ACHN (cell line): Measurements from ENCODE around the gene ZP1.
"Not testable (repeated sequence)": the region's sequence is repeated elsewhere in the genome, so short reads cannot be mapped to it uniquely, and the experiment has no call there.

Source experiments
- DNase-seq: peaks from one replicate; pipeline ENCODE4 v3.0.0-alpha.2; 2015
- in situ Hi-C: cut with HindIII; loops from 2 replicates; pipeline ENCODE4 v1.10.0; 2017; ENCODE audit warnings: low sequenced_read_pairs, low pct_ligation_motif_present, low pct_unique_long_range_greater_than_20kb

ZP1 gene, protein sequence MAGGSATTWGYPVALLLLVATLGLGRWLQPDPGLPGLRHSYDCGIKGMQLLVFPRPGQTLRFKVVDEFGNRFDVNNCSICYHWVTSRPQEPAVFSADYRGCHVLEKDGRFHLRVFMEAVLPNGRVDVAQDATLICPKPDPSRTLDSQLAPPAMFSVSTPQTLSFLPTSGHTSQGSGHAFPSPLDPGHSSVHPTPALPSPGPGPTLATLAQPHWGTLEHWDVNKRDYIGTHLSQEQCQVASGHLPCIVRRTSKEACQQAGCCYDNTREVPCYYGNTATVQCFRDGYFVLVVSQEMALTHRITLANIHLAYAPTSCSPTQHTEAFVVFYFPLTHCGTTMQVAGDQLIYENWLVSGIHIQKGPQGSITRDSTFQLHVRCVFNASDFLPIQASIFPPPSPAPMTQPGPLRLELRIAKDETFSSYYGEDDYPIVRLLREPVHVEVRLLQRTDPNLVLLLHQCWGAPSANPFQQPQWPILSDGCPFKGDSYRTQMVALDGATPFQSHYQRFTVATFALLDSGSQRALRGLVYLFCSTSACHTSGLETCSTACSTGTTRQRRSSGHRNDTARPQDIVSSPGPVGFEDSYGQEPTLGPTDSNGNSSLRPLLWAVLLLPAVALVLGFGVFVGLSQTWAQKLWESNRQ

DNA sequence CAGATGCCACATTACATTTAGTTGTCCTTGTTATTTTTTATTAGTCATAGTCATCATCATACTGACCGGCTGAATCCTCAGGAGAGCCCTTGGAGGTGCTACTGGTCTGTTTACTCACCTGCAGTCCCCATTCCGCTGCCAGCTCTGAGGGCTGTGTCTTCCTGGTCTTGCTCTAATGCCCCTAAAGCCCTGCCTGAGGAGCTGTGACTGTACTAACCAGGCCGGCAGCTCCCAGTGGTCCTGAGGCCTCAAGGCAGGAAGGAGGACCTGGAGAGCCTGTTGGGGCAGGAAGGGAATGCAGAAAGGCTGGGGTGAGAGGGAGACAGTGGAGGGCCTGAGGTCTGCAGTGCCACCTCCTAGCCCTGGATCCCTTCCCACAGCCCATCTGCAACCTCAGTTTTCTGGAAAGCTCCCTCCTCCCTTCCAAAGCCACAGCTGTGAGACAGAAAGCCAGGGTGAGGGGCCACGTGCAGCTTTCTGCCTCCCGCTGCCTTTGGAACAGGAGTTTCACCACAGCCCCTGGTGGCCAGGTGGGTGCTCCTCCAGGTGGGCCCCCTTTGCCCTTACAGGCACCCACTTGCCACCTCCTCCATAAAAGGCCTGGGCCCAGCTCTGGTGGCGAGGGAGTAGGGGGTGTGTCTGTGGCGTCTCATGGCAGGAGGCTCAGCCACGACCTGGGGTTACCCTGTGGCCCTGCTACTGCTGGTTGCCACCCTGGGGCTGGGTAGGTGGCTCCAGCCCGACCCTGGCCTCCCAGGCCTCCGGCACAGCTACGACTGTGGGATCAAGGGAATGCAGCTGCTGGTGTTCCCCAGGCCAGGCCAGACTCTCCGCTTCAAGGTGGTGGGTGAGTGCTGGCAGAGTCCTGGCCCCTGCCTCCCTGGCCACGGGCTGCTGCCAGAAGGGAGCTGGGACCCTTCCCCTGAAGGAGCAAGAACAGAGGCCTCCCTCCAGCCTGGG, at the start of gene ZP1:
Gene ZP1, plus strand, starts transcription at position 632 of the 960 bp plus-strand sequence. Its CDS starts 20 bp downstream, at position 652.
- no peak for DNase-seq
- in situ Hi-C loops = no loop called here

DNA sequence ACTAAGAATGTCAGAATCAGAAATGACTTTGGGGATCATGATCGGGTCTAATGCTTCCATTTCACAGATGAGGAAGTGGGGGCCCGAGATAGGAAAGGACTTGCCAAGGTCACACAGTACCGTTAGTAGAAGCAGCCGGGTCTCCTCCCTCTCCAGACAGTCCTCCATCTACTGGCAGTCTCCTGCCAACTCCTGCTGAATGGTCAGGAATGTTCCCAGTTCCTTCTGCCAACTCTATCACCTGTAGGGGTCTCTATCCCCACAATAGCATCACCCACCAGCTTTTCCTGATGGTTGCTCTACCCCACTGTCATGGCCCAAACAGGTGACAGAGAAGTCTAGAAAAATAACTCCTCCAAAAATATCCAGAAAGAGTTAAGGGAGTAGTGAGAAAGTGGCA, 49.3 kb upstream of the ZP1 start:
- in situ Hi-C loops = no loop called here
- no peak for DNase-seq

DNA sequence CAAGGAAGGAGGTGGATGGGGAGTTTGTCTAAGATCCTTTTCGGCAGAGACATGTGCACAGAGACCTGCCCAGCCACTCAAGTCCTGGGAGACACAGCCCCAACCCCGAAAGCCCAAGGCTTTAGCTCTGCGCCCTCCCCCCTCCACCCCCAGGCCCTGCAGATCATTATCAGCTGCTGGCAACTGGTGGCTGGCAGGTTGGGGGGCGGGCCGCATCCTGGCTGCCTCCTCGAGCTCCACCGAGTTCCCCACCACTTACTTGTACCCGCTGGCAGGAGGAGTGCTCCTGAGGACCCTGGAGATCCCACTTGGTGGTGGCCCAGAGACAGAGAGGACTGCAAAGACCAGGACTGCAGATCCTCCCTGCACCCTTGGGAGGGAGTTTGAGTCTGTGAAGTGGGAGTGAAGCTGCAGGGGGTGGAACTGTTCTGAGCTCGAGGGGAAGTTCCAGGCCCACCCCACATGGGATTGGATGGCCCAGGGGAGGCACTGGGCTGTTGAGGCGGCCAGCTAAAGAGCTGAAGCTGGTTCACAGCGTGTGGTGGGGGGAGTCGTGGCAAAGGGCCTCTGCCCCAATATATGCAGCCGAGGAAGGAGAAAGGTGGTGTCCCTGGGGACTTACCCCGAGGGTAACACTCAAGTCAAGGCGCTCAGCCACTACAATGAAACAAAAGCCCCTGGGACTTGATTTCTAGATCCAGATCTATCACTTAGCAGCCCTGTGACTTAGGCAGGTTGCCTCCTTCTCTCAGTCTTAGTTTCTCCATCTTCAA, 45.3 kb upstream of the ZP1 start:
- in situ Hi-C loops = no loop called here

DNA sequence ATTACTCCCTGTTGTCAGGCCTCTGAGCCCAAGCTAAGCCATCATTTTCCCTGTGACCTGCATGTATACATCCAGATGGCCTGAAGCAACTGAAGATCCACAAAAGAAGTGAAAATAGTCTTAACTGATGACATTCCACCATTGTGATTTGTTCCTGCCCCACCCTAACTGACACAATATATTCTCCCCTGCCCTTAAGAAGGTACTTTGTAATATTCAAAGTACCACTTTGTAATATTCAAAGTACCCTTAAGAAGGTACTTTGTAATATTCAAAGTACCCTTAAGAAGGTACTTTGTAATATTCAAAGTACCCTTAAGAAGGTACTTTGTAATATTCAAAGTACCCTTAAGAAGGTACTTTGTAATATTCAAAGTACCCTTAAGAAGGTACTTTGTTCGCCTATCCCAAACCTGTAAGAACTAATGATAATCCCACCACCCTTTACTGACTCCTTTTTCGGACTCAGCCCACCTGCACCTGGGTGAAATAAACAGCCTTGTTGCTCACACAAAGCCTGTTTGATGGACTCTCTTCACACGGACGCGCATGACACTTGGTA, 43.5 kb upstream of the ZP1 start:
- in situ Hi-C loops, DNase-seq: not testable (repeated sequence)

More for the DNA sequence above, 45.3 kb upstream of the ZP1 start:
- DNase-seq = no peak

DNA sequence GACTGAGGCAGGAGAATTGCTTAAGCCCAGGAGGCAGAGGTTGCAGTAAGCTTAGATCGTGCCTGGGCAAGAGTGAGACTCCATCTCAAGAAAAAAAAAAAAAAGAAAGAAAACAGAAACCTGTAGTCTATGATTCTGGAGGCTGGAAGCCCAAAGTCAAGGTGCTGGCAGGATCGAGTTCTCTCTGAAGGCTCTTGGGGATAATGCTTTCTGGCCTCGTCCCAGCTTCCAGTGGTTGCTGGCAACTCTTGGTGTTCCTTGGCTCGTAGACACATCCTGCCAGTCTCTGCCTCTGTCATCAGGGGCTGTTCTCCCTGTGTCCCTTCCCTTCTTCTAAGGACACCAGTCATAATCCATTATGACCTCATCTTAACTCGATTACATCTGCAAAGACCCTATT, 42.2 kb upstream of the ZP1 start:
- in situ Hi-C loops = no loop called here
- no peak for DNase-seq

DNA sequence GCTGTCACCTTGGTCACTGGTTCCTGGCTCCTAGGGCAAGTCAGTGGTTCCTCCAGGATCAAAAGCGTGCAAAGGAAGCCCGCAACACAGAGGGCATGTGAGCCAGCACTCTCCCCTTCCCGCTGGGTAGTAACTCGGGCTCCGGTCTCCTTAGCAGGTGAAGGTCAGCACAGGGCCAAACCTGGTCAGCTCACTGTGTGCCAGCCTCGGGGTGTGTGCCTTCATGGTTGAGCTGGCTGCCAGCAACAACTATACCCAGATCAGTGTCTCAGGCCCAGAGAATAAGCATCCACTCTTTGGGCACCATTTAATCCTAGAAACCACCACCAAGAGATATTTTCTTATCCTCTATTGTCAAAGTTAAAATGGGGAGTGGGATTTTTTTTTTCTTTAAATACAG, 41.6 kb upstream of the ZP1 start:
- in situ Hi-C loops = no loop called here
- no peak for DNase-seq

DNA sequence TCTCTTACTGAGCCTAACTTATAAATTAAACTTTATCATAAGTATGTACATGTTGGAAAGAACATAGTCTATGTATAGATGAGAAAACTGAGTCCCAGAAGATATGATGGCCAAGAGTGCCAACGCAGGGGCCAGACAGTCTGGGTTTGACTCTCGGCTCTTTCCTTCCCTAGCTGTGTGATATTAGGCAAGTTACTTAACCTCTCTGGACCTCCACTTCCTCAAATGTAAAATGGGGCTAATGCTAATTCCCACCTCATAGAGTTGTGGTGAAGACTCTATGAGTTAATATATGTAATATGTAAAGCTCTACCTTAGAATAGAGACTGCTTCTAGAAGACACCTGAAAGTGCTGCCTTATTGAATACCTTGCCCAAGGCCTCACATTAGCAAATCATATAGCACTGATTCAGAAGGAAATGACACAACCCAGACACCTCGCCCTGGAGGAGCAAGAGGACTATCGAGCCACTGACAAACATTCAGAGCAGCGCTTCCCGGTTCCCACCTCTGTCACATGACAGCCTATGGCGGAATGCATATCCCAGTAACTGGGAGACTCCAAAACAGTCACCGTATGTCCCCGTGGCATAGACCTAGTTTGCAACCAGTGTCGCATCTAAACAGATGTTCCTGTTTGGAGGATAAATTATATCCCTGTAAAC, 36.7 kb upstream of the ZP1 start:
- no peak for DNase-seq
- in situ Hi-C loops = no loop called here

DNA sequence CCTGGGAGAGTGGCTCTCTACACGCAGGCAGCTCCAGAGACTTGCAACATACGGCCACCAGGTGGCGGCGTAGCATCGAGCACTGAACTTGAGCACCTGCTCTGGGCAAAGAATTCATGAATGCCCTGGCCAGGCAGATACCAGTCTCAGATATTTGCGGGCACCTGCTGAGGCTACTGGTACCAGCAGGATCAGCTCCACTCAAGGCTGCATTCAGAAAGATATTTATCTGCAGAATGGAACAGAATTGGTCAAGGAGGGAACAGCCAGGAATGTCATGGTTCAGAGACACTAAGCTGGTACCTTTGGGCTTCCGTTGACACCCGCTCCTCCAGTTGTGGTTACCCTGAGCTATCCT, 36.2 kb upstream of the ZP1 start:
- in situ Hi-C loops = no loop called here
- DNase-seq = peak; percentile 76

DNA sequence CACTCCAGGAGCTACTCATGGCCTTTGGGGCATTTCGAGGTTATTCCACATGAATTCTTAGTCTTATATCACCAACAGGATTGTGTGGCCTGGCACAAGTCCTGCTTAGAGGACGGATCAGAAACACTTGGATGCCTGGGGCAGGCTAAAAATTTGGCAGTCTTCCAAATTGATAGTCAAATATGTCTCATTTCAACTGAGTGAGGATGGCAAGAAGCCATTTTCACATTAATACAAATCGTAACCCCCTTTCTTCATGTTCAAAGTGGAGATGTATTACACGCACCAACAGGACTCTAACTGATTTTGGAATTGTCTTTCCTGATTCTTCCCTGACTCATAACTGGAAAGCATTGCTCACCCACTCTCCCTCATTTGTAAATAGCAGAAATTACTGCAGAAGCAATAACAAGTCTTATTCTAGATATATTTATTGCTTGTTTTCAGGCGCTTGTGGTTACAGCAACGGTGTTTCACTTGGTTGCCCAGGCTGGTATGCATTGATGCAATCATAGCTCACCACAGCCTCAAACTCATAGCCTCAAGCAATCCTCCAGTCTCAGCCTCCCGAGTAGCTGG, 35.8 kb upstream of the ZP1 start:
- in situ Hi-C loops = no loop called here
- peak; percentile 49 for DNase-seq

DNA sequence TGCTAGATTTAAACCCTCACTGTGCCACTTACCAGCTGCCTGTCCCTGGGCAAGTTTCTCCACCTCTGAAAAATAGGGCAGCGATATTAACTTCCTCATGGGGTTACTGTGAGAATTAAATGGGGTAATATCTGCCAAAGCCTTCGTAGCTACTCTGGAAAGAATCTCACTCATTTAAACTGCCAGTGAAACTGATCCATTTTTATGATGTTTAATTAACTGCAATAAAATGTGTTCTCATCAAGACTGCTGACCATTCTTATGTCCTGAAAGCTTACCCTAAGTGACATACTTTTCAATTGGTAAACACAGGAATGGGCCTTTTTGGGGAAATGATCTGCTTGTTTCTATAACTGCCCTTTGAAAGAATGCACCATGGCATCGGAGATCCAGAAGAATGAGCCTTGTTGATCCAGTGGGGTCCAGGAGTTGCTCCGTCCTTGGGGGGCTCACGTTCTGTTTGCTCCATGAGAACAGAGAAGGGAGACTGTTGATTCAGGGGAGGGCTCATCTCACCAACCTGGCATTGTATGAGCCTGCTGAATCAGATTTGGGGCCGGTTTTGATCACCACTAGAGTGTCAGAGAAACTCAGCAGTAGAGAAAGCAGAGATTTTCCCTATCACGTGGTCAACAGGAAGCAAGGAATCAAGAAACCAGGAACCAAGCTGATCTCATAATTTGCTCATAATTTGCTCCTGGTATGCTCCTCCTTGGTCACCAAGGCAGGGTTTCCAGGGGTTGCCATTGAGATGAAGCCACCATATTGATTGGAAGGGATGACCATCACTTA, 32.4 kb upstream of the ZP1 start:
- DNase-seq = no peak
- in situ Hi-C loops = no loop called here

DNA sequence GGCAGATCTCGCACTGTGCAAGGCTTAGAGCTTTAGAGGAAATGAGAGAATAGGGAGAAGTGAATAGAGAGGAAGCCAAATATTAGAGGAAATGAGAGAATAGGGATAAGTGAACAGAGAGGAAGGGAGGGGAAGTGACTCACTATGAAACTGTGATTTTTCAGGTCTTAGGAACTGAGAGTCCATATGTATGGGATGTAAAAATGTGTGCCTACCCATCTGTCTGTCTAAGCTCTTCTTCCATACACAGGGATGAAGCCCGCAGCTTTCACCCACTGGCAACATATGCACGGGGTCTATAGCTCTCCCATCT, 31.9 kb upstream of the ZP1 start:
- in situ Hi-C loops = no loop called here
- no peak for DNase-seq

DNA sequence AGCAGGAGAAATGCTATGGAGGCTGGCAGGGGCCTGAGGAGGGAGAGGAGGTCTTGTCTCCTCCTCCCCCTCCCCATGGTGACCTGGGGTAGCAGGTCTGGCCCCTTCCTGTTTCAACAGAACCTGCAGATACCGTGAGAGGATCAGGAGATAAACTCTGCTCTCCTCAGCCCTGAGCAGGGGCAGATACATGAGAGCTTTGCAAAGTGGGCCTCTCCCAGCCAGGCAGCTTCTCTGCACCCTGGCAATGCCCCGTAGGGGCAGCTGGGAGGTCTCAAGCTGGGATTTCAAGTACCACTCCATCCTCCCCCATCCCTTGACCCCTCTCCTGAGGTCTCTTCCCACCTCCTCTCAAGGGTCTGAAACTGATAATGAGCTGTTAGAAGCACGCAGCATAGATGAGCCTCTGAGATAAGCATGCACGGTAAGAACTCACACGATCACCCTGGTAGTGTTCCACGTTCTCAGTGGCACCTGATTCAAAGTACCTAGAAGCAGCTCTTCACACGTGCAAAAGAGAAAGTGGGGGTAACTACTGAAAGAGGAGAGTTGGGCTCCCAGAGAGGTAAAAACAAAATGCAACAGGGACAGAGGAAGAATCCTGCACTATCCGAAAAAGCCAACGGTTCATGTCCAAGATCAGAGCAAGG, 30.4 kb upstream of the ZP1 start:
- in situ Hi-C loops = no loop called here
- no peak for DNase-seq

DNA sequence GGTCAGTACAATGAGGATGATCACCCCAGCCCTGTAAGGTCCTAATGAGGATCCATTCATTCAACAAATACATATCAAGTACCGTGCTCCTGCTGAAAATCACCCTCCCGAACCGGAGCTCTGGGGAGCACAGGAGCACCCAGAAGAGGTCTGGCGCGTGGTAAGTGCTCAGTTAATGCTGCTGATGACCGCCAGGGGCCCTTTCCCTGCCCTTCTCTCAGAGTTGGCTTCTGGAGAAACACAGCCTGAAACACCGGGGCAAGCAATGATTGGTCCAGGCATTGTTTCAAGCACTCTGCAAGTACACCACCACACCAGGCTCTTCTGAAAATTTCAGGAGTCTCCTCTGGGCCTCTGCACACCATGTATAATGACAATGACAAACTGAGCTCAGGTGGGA, 29.2 kb upstream of the ZP1 start:
- no peak for DNase-seq
- in situ Hi-C loops = no loop called here

DNA sequence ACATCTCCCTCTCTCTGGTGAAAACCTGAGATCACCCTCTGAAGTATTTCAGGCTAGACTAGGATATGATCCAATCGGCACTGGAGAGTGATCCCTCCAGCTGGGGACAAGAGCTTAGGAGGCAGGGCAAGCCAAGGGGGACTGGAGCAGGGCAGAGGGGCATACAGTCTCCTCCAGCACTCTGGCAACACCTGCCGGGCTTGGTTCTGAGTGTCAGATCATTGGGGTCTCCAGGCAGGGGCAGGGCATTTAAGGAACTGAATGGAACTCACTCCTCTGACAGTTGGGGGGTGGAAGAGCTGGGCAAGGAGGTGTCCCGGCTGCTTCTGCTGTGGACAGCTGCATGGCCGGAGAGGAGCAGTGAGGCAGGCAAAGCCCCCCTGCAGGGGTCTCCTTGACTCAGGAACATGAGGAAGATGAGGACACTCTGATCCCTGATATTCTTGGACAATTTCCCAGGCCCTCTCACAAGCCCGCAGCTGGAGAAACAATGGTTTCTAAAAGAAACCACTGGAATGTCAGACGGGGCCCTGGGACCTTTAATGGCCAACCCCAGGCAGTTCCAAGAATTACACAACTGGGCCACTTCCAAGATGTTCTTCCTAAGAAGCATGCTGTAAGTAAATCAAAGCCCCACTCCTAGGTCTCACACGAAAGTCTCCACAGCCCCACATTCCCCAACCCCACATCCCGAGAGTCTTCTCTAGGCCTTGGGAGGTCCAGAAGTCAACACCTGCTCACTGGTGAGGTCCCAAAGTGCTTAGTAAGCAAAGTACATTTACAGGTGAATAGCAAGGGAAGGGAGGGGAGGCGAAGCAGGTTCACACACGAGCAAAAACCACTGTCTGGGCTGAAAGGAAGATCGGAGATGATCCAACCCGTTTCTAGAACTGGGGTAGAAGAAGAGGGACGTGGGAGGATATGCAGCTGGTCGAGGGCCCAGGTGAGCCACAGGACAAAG, 26.6 kb upstream of the ZP1 start:
- in situ Hi-C loops = no loop called here
- peak; percentile 20 for DNase-seq
